SKM-1 (cell line): ENCODE data around the gene FGD4.

Experiments used
- DNase-seq: peaks from one replicate; lab custom pipeline; 2025; ENCODE audit not compliant: unreplicated experiment; lab: John Stamatoyannopoulos, UW

The FGD4 gene

GRCh38 chr12:32399370-32400113 lies at the start of gene FGD4:
Gene FGD4 (plus strand): TSS chr12:32399558.
- DNase-seq, result peak; percentile 21

GRCh38 chr12:32353540-32353939 lies 45.8 kb upstream of the FGD4 start:
- no peak for DNase-seq

GRCh38 chr12:32357601-32358249 lies 41.6 kb upstream of the FGD4 start:
- DNase-seq, result no peak

GRCh38 chr12:32360956-32361355 lies 38.4 kb upstream of the FGD4 start:
- DNase-seq, result no peak

- no peak for DNase-seq
Measured at GRCh38 chr12:32362892-32363291, 36.5 kb upstream of the FGD4 start.

- DNase-seq, result peak; percentile 3
Measured at GRCh38 chr12:32365473-32366064, 33.8 kb upstream of the FGD4 start.

GRCh38 chr12:32366714-32367113 lies 32.6 kb upstream of the FGD4 start:
- DNase-seq, result no peak

- DNase-seq, result no peak
Measured at GRCh38 chr12:32367381-32367780, 32.0 kb upstream of the FGD4 start.

- no peak for DNase-seq
Measured at GRCh38 chr12:32369202-32369601, 30.2 kb upstream of the FGD4 start.

- DNase-seq, result no peak
Measured at GRCh38 chr12:32377344-32378055, 21.9 kb upstream of the FGD4 start.

- DNase-seq, result no peak
Measured at GRCh38 chr12:32379213-32379612, 20.1 kb upstream of the FGD4 start.

- DNase-seq, result no peak
Measured at GRCh38 chr12:32379667-32380066, 19.7 kb upstream of the FGD4 start.

GRCh38 chr12:32382226-32382625 lies 17.1 kb upstream of the FGD4 start:
- no peak for DNase-seq

- no peak for DNase-seq
Measured at GRCh38 chr12:32390572-32391219, 8.7 kb upstream of the FGD4 start.

- no peak for DNase-seq
Measured at GRCh38 chr12:32395026-32395425, 4.3 kb upstream of the FGD4 start.

- no peak for DNase-seq
Measured at GRCh38 chr12:32397696-32398095, 1.7 kb upstream of the FGD4 start.

GRCh38 chr12:32398181-32398580 lies 1.2 kb upstream of the FGD4 start:
- no peak for DNase-seq

GRCh38 chr12:32398816-32399369 lies 465 bp upstream of the FGD4 start:
- DNase-seq, result no peak

- DNase-seq, result no peak
Measured at GRCh38 chr12:32400114-32400672, 835 bp downstream of the FGD4 start.

- DNase-seq, result no peak
Measured at GRCh38 chr12:32400866-32401265, 1.5 kb downstream of the FGD4 start.

GRCh38 chr12:32402170-32402569 lies 2.8 kb downstream of the FGD4 start:
- DNase-seq, result no peak
